PC-3 (cell line): Measurements from ENCODE around the gene CFAP58. TPM values are rescaled to one million over a fixed set of nuclear protein-coding genes. Genes with fewer than 3 reads are reported as not detected.

ENCODE experiments used
- ATAC-seq: fragments of 200-7000 bp; cut with Tn5 transposase; 2 replicates; pipeline ENCODE4 v1.9.1; 2020; ENCODE audit warnings: mild to moderate bottlenecking, moderate library complexity
- BruUV-seq: library from RNA; stranded (reverse); fragments of 400-500 nt; replicated peaks from 2 replicates; lab custom pipeline; 2021; lab: Mats Ljungman, UMichigan
- CTCF ChIA-PET: fragments of 300-600 bp; sonication (Branson Sonifier 250); formaldehyde crosslinking; loops from one replicate; lab custom pipeline; 2022; ENCODE audit warnings: antibody characterized with exemption; lab: Charles Lee
- POLR2A ChIA-PET: fragments of 300-600 bp; sonication (Branson Sonifier 250); formaldehyde crosslinking; loops from one replicate; lab custom pipeline; 2022; ENCODE audit warnings: antibody characterized with exemption; ENCODE audit not compliant: unreplicated experiment; lab: Charles Lee
- DNase-seq: peaks from one replicate; pipeline ENCODE4 v3.0.0-alpha.2; 2015
- H2AFZ ChIP-seq: fragments of 300-600 bp; sonication (generic); 2 replicates; pipeline ENCODE4 v1.6.0; 2016; ENCODE audit warnings: antibody characterized with exemption, low read length
- H3F3A ChIP-seq: fragments of 300-600 bp; sonication (generic); one replicate; pipeline ENCODE4 v1.6.0; 2017; ENCODE audit warnings: antibody characterized with exemption, low read length, control low read depth, mild to moderate bottlenecking; ENCODE audit not compliant: unreplicated experiment
- H3K27ac ChIP-seq: fragments of 300-600 bp; sonication (generic); 2 replicates; pipeline ENCODE4 v1.5.1; 2016; ENCODE audit warnings: mild to moderate bottlenecking, low read length
- H3K27me3 ChIP-seq: fragments of 300-600 bp; sonication (generic); 2 replicates; pipeline ENCODE4 v1.6.1; 2016; ENCODE audit warnings: low read length, mixed read lengths
- H3K36me3 ChIP-seq: fragments of 300-600 bp; sonication (generic); 2 replicates; pipeline ENCODE4 v1.6.1; 2016; ENCODE audit warnings: low read depth, mixed run types, low read length, mixed read lengths
- H3K4me1 ChIP-seq: fragments of 300-600 bp; sonication (generic); 2 replicates; pipeline ENCODE4 v1.5.1; 2016; ENCODE audit warnings: low read length; ENCODE audit not compliant: insufficient read depth
- H3K4me2 ChIP-seq: fragments of 300-600 bp; sonication (generic); 2 replicates; pipeline ENCODE4 v1.6.0; 2016; ENCODE audit warnings: low read length
- H3K4me3 ChIP-seq: fragments of 300-600 bp; sonication (generic); 2 replicates; pipeline ENCODE4 v1.5.1; 2016; ENCODE audit warnings: mild to moderate bottlenecking, low read length, mixed read lengths
- H3K79me2 ChIP-seq: fragments of 300-600 bp; sonication (generic); 2 replicates; pipeline ENCODE4 v1.6.1; 2017; ENCODE audit warnings: low read length, mixed read lengths
- H3K9ac ChIP-seq: fragments of 300-600 bp; sonication (generic); 2 replicates; pipeline ENCODE4 v1.6.0; 2016; ENCODE audit warnings: mild to moderate bottlenecking, low read length
- H3K9me2 ChIP-seq: fragments of 300-600 bp; sonication (generic); replicated peaks from 2 replicates; pipeline ENCODE4 v1.6.1; 2016; ENCODE audit warnings: mixed run types, low read length, mixed read lengths
- H3K9me3 ChIP-seq: fragments of 300-600 bp; sonication (generic); 2 replicates; pipeline ENCODE4 v1.6.1; 2016; ENCODE audit warnings: low read length, mixed read lengths
- H4K20me1 ChIP-seq: fragments of 300-600 bp; sonication (generic); 2 replicates; pipeline ENCODE4 v1.6.1; 2016; ENCODE audit warnings: low read length, mixed read lengths
- EZH2 ChIP-seq: fragments of 300-600 bp; sonication (generic); IDR thresholded peaks from one replicate; pipeline ENCODE4 v1.6.1; 2017; ENCODE audit warnings: antibody characterized with exemption, mild to moderate bottlenecking, low read length; ENCODE audit not compliant: unreplicated experiment
- EZH2phosphoT487 ChIP-seq: fragments of 300-600 bp; sonication (generic); IDR thresholded peaks from 2 replicates; pipeline ENCODE4 v1.6.1; 2018; ENCODE audit warnings: mild to moderate bottlenecking, antibody characterized with exemption, low read length, borderline replicate concordance
- intact Hi-C: fragments of 100-400 bp; cut with micrococcal nuclease; formaldehyde crosslinking; loops from 2 replicates; pipeline ENCODE4 v1.9.0; 2023
- total RNA-seq: library from RNA; depleted of rRNA; stranded (reverse); fragments of >200 nt; gene quantifications from 2 replicates; pipeline ENCODE4 v1.2.3, GENCODE V29; 2014
- TF ChIP-seq, protein P1 (sequence below): fragments of 300-600 bp; sonication (generic); conservative IDR thresholded peaks from 2 replicates; pipeline ENCODE4 v1.5.1; 2017; ENCODE audit warnings: antibody characterized with exemption, low read depth, mild to moderate bottlenecking, low read length

The CFAP58 gene
- total RNA-seq, 1 experiment from 2014 or later: 0.26 TPM

DNA sequence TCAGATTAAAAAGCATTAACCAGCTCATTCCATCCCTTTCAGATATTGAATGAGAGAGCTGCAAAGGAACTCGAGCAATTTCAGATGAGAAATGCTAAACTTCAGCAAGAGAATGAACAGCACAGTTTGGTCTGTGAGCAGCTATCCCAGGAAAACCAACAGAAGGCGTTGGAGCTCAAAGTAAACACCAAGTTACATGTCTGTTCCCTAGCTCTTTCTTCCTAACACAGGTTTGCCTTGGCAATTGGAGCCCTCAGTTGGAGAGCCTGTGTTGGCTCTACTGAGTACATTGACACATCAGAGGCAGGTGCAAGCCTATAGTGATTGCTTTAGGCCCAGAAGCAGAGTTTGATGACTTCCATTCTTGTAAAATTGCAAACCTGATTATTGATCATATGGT lies 14.7 kb downstream of the CFAP58 start:
- H4K20me1 ChIP-seq: no peaks in the 10 kb centered on the region
- CTCF ChIA-PET: no interaction called here
- POLR2A ChIA-PET: no interaction called here

DNA sequence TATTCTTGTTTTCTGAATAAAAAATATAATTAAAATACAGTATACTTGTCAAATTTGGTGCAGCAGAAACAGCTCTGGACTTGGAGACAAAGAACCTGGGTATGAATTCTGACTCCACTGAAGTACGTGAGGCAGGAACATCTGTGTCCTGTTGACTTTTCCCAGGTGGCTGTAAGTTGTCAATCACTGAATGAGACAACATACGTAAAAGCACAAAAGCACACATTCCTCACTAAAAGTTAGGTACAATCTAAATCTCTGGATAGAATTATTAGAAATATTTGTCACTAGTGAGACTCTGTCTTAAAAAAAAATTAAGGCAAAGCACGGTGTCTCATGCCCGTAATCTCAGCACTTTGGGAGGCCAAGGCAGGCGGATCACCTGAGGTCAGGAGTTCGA lies 18.1 kb downstream of the CFAP58 start:
- intact Hi-C loops: no loop called here
- H3K36me3 ChIP-seq: no peaks in the 10 kb centered on the region
- H3F3A ChIP-seq: no peaks in the 10 kb centered on the region
- BruUV-seq: no TSS peak
- H3K9ac ChIP-seq: no peak overlapping the region
- H3K4me2 ChIP-seq: no peak overlapping the region
- no peak overlapping the region for H3K4me3 ChIP-seq
- TF ChIP-seq EZH2: no peak
- no peak for TF ChIP-seq EZH2phosphoT487
- TF ChIP-seq, protein P1, sequence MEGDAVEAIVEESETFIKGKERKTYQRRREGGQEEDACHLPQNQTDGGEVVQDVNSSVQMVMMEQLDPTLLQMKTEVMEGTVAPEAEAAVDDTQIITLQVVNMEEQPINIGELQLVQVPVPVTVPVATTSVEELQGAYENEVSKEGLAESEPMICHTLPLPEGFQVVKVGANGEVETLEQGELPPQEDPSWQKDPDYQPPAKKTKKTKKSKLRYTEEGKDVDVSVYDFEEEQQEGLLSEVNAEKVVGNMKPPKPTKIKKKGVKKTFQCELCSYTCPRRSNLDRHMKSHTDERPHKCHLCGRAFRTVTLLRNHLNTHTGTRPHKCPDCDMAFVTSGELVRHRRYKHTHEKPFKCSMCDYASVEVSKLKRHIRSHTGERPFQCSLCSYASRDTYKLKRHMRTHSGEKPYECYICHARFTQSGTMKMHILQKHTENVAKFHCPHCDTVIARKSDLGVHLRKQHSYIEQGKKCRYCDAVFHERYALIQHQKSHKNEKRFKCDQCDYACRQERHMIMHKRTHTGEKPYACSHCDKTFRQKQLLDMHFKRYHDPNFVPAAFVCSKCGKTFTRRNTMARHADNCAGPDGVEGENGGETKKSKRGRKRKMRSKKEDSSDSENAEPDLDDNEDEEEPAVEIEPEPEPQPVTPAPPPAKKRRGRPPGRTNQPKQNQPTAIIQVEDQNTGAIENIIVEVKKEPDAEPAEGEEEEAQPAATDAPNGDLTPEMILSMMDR: no peak
- ATAC-seq (no peak), DNase-seq (no peak)
- peaks cover 49% of the 10 kb centered on the region for H3K27me3 ChIP-seq
- no peaks in the 10 kb centered on the region for H4K20me1 ChIP-seq
- H2AFZ ChIP-seq: no peak overlapping the region
- no peaks in the 10 kb centered on the region for H3K9me3 ChIP-seq
- H3K9me2 ChIP-seq: no peaks in the 10 kb centered on the region
- CTCF ChIA-PET: no interaction called here
- H3K4me1 ChIP-seq: no peaks in the 10 kb centered on the region
- H3K79me2 ChIP-seq: no peaks in the 10 kb centered on the region
- POLR2A ChIA-PET: no interaction called here
- H3K27ac ChIP-seq: no peak overlapping the region

More for the DNA sequence above, 14.7 kb downstream of the CFAP58 start:
- TF ChIP-seq EZH2: no peak
- no peaks in the 10 kb centered on the region for H3K9me2 ChIP-seq
- H3K9ac ChIP-seq: no peak overlapping the region
- no peaks in the 10 kb centered on the region for H3F3A ChIP-seq
- H3K9me3 ChIP-seq: no peaks in the 10 kb centered on the region
- H3K36me3 ChIP-seq: no peaks in the 10 kb centered on the region
- no peaks in the 10 kb centered on the region for H3K79me2 ChIP-seq
- H3K4me1 ChIP-seq: no peaks in the 10 kb centered on the region
- no peak overlapping the region for H2AFZ ChIP-seq
- no peak overlapping the region for H3K4me2 ChIP-seq
- peaks cover 49% of the 10 kb centered on the region for H3K27me3 ChIP-seq
- no peak overlapping the region for H3K27ac ChIP-seq
- DNase-seq (no peak), ATAC-seq (no peak)
- no peak overlapping the region for H3K4me3 ChIP-seq
- intact Hi-C loops: no loop called here
- no TSS peak for BruUV-seq

GRCh38 chr10:104374591-104374990 lies 21.0 kb downstream of the CFAP58 start:
- Histone ChIP-seq H2AFZ (no peak overlapping the region), H3K9me2 (no peaks in the 10 kb centered on the region), H4K20me1 (no peaks in the 10 kb centered on the region), H3K79me2 (no peaks in the 10 kb centered on the region), H3K4me1 (no peaks in the 10 kb centered on the region), H3K4me2 (no peak overlapping the region), H3K27ac (no peak overlapping the region), H3K36me3 (no peaks in the 10 kb centered on the region), H3F3A (no peaks in the 10 kb centered on the region), H3K4me3 (no peak overlapping the region), H3K9me3 (no peaks in the 10 kb centered on the region), H3K27me3 (peaks cover 51% of the 10 kb centered on the region), H3K9ac (no peak overlapping the region)
- ChIA-PET CTCF (no interaction called here), POLR2A (no interaction called here)
- no peak for ATAC-seq
- TF ChIP-seq, protein P1: no peak
- TF ChIP-seq EZH2 (no peak), EZH2phosphoT487 (no peak)
- DNase-seq: no peak
- BruUV-seq: no TSS peak
- intact Hi-C loops: no loop called here
